Pancreas (tissue), 10 donors: Measurements from ENCODE around the gene ANO7. TPM values are rescaled to one million over a fixed set of nuclear protein-coding genes. Genes with fewer than 3 reads are reported as not detected.

Source experiments
- ATAC-seq, 4 donors: fragments of 200-7000 bp; cut with Tn5 transposase; one replicate each; pipeline versions ENCODE4 v1.8.0 to v1.9.1; 2020; ENCODE audit warnings: mild to moderate bottlenecking in 4 of 4, moderate library complexity in 4 of 4
- DNase-seq, 6 donors: peaks; one replicate each; pipeline ENCODE4 v3.0.0-alpha.2; 2020
- FAIRE-seq: peaks from 2 replicates; lab custom pipeline; 2012; peaks lifted over from hg19 to GRCh38; lab: Jason Lieb, UNC
- H3K27ac ChIP-seq, 4 donors: fragments of 200-600 bp; sonication (generic); 1 replicate in 3 of 4; 2 replicates in 1 of 4; pipeline versions ENCODE4 v1.5.0 to v1.8.0; 2020
- H3K27me3 ChIP-seq, 4 donors: fragments of 200-600 bp; one replicate each; pipeline ENCODE4 v1.8.0; 2021
- H3K36me3 ChIP-seq, 3 donors: fragments of 200-600 bp; sonication (generic) in 1 of 3; one replicate each; pipeline versions ENCODE4 v1.5.0 to v1.8.0; 2020 to 2021
- H3K4me1 ChIP-seq, 3 donors: fragments of 200-600 bp; one replicate each; pipeline ENCODE4 v1.8.0; 2021
- H3K4me3 ChIP-seq, 4 donors: fragments of 200-600 bp; sonication (generic) in 2 of 4; one replicate each; pipeline versions ENCODE4 v1.5.0 to v1.8.0; 2020 to 2021
- H3K9me3 ChIP-seq, 4 donors: fragments of 200-600 bp; one replicate each; pipeline ENCODE4 v1.8.0; 2021
- CTCF ChIP-seq, 4 donors: fragments of 200-600 bp; sonication (generic) in 3 of 4; IDR thresholded peaks; one replicate each; pipeline versions ENCODE4 v1.5.0 to v1.8.0; 2021; ENCODE audit warnings: antibody characterized with exemption in 4 of 4
- WGBS, 2 donors: extraction: QIAGEN DNeasy Blood & Tissue Kit; methylation state at CpG; one replicate each; pipeline ENCODE4 v1.1.7; 2013; 5-methylcytosine and 5-hydroxymethylcytosine counted together
- intact Hi-C, 3 donors: fragments of 100-400 bp; cut with DNase I; formaldehyde crosslinking; loops; one replicate each; pipeline versions ENCODE4 v1.11.1 to v1.14.2; 2022
- polyA plus RNA-seq, 2 donors: library from polyadenylated mRNA; stranded (reverse); fragments of 200-250 nt; gene quantifications; one replicate each; pipeline ENCODE4 v1.2.3, GENCODE V29; 2013
- total RNA-seq, 6 donors: library from RNA; stranded (reverse); fragmentation: NEBNext Ultra II Directional in 4 of 6; extraction: Animal tissue kit (Norgen Biotek cat#: 25700) in 4 of 6; gene quantifications; one replicate each; pipeline versions ENCODE4 v1.2.1 to v1.2.4, GENCODE V29; 2021 to 2023
- donor health status: healthy with polysubstance abuse.
- donor health status: DM: no; HTN: no; CAD: no; lungs with moderate emphysema.
- donor health status: DM: no; HTN: no; CAD: no.
- donor health status: control.
- donor health status: control.
- donor health status: Bipolar disorder and iron deficiency.
- donor health status: DM: yes; HTN: yes; CAD: no.
- donor health status: DM: no; HTN: no; CAD: no.
- donor health status: DM: no; HTN: no; CAD: no.
- donor health status: DM: yes; HTN: yes; CAD: no.

Gene ANO7
- total and polyA plus RNA-seq, 8 donors = 0.66 to 1.8 (median 1.1) TPM

DNA sequence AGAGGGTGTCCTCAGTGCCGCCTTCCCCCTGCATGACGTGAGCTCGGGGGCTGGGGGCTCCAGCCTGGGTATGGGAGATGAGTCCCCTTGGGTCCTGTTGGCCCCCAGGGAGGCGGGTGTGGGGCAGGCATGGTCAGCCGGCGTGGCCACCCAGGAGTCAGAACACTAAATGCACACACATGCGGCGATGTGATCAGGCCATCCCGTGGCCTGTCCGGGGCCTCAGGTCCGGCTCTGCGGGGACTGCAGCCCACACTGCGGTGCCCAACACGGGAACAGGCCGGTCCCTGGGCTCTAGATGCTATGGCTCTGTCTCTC, 13.8 kb downstream of the ANO7 start:
- ATAC-seq (no peak), DNase-seq (peak in 2 of 6 donors; percentile 11 to 44), FAIRE-seq (no peak)
- intact Hi-C loops = no loop called here
- Histone ChIP-seq H3K4me1 (no peaks in the 10 kb centered on the region), H3K36me3 (no peaks in the 10 kb centered on the region), H3K27ac (no peak overlapping the region), H3K9me3 (no peaks in the 10 kb centered on the region), H3K4me3 (no peak overlapping the region), H3K27me3 (no peaks in the 10 kb centered on the region)
- TF ChIP-seq CTCF (IDR thresholded peaks at IDR 0.05) = no peak
- 86 to 91% methylated on average over 15 of the region's 15 CpGs for WGBS, 2 donors

- no peak for TF ChIP-seq CTCF (IDR thresholded peaks at IDR 0.05)
- no peak overlapping the region for H3K27ac ChIP-seq
- ATAC-seq (no peak), FAIRE-seq (no peak), DNase-seq (peak in 2 of 6 donors; percentile 20 to 52)
- H3K4me3 ChIP-seq = no peak overlapping the region
- H3K9me3 ChIP-seq = no peaks in the 10 kb centered on the region
- no peaks in the 10 kb centered on the region for H3K27me3 ChIP-seq
- 88 to 91% methylated on average over 7 to 9 of the region's 9 CpGs for WGBS, 2 donors
- H3K36me3 ChIP-seq = no peaks in the 10 kb centered on the region
- intact Hi-C loops = no loop called here
- H3K4me1 ChIP-seq = no peaks in the 10 kb centered on the region
Observed at GRCh38 chr2:241202681-241203080, 14.2 kb downstream of the ANO7 start.

DNA sequence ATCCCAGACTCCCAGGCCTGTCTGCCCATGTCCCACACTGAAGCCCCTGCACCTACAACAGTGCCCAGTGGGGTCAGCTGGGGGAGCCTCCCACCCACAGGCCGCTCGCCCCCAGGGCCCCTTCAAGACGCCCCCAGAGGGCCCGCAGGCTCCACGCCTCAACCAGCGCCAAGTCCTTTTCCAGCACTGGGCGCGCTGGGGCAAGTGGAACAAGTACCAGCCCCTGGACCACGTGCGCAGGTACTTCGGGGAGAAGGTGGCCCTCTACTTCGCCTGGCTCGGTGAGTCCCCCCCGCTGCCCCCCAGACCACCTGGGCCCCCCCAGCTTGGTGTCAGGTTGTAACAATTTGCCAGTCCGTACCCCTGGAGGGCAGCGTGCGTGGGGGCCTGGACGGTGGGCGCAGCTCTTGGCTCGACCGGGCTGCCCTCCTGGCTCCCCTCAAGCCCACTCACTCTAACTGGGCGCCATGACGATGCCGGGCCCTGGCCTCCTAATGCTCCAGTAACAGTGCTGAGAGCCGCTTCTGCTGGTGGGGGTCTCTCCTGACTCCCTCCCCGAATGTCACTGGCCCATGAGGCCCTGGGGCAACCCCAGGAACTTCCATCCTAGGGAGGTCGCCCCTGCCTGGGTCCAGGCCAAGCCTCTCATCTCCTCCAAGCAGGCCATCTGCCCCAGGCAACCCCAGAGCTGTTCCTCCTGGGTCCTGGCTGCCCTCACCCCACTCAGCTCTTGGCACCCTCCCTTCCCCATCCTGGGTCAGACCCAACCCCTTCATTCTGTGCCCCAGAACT, 14.9 kb downstream of the ANO7 start:
- no peak for TF ChIP-seq CTCF (IDR thresholded peaks at IDR 0.05)
- Histone ChIP-seq H3K27me3 (no peaks in the 10 kb centered on the region), H3K4me3 (no peak overlapping the region), H3K4me1 (no peaks in the 10 kb centered on the region), H3K9me3 (no peaks in the 10 kb centered on the region), H3K27ac (no peak overlapping the region), H3K36me3 (no peaks in the 10 kb centered on the region)
- FAIRE-seq = no peak
- 89 to 97% methylated on average over 27 of the region's 27 CpGs for WGBS, 2 donors
- no peak for ATAC-seq
- intact Hi-C loops = no loop called here
- peak in 2 of 6 donors; percentile 14 to 66 for DNase-seq

DNA sequence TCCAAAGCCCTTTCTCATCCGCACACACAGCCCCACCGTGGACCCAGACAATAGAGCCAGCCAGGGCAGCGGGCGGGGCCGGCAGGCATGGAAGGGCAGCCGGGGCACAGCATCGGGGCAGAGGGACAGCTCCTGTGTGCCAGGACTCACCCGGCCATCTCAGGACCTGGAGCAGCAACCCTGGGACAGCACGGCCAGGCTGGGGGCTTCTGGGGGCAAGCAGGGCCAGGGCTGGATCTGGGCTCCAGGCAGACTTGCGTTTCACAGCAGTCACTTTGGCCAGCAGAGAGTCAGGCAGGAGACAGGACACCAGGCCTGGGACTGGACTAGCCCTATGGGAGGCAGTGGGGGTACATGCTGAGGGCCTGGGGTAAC, 15.5 kb downstream of the ANO7 start:
- Histone ChIP-seq H3K9me3 (no peaks in the 10 kb centered on the region), H3K4me3 (no peak overlapping the region), H3K27ac (no peak overlapping the region), H3K36me3 (no peaks in the 10 kb centered on the region), H3K27me3 (no peaks in the 10 kb centered on the region), H3K4me1 (no peaks in the 10 kb centered on the region)
- DNase-seq = peak in 1 of 6 donors; percentile 20
- no peak for ATAC-seq
- 86 to 91% methylated on average over 10 of the region's 10 CpGs for WGBS, 2 donors
- no peak for FAIRE-seq
- no peak for TF ChIP-seq CTCF (IDR thresholded peaks at IDR 0.05)
- intact Hi-C loops = no loop called here

GRCh38 chr2:241204490-241204889, 16.0 kb downstream of the ANO7 start:
- DNase-seq (peak in 2 of 6 donors; percentile 20 to 70), FAIRE-seq (no peak), ATAC-seq (no peak)
- no peaks in the 10 kb centered on the region for H3K4me1 ChIP-seq
- no peaks in the 10 kb centered on the region for H3K27me3 ChIP-seq
- WGBS, 2 donors = 88 to 89% methylated on average over 4 of the region's 4 CpGs
- no peak for TF ChIP-seq CTCF (IDR thresholded peaks at IDR 0.05)
- intact Hi-C loops = no loop called here
- H3K27ac ChIP-seq = no peak overlapping the region
- H3K36me3 ChIP-seq = no peaks in the 10 kb centered on the region
- no peak overlapping the region for H3K4me3 ChIP-seq
- no peaks in the 10 kb centered on the region for H3K9me3 ChIP-seq
